H1 (cell line): ENCODE measurements around the gene DUS1L.

Experiments
- CREB1 ChIP-seq: IDR thresholded peaks from 2 replicates; pipeline ENCODE4 v1.6.1; 2012; ENCODE audit warnings: inconsistent platforms
- CTCF ChIP-seq, 3 experiments: IDR thresholded peaks; 1 replicate in 2 of 3; 2 replicates in 1 of 3; pipeline versions ENCODE4 v1.5.1 to v1.6.1; 2011; ENCODE audit warnings: low read length in 3 of 3, mild to moderate bottlenecking in 3 of 3, inconsistent platforms in 2 of 3, low read depth in 1 of 3, moderate library complexity in 1 of 3; ENCODE audit not compliant: insufficient read depth in 1 of 3; ENCODE audit errors: control extremely low read depth in 1 of 3
- EP300 ChIP-seq, 2 experiments: IDR thresholded peaks; 1 replicate in 1 of 2; 2 replicates in 1 of 2; pipeline ENCODE4 v1.6.1; 2011 to 2012; ENCODE audit warnings: low read depth in 2 of 2, low read length in 2 of 2, mild to moderate bottlenecking in 2 of 2, borderline replicate concordance in 1 of 2, inconsistent platforms in 1 of 2, moderate library complexity in 1 of 2
- EZH2 ChIP-seq: fragments of 200-600 bp; sonication (generic); IDR thresholded peaks from 2 replicates; pipeline ENCODE4 v1.7.1; 2012; ENCODE audit warnings: low read depth, mild to moderate bottlenecking, moderate library complexity, low read length, inconsistent platforms; ENCODE audit not compliant: severe bottlenecking

- no peak for TF ChIP-seq EZH2
- no peak for TF ChIP-seq CREB1
- TF ChIP-seq EP300 (IDR thresholded peaks at IDR 0.05; ENCODE audit: borderline replicate concordance in 1 of 2, low read depth in 2 of 2, low read length in 2 of 2): no peak
- TF ChIP-seq CTCF (IDR thresholded peaks at IDR 0.05; ENCODE audit: control extremely low read depth in 1 of 3, insufficient read depth in 1 of 3, low read depth in 1 of 3, low read length in 3 of 3): no peak
Observed at GRCh38 chr17:82028966-82029365, 36.6 kb downstream of the DUS1L start.
